NCI-H510A (cell line): ENCODE measurements around the gene BET1.

Experiments used
- DNase-seq: peaks from one replicate; lab custom pipeline; 2025; lab: John Stamatoyannopoulos, UW

The BET1 gene

DNA sequence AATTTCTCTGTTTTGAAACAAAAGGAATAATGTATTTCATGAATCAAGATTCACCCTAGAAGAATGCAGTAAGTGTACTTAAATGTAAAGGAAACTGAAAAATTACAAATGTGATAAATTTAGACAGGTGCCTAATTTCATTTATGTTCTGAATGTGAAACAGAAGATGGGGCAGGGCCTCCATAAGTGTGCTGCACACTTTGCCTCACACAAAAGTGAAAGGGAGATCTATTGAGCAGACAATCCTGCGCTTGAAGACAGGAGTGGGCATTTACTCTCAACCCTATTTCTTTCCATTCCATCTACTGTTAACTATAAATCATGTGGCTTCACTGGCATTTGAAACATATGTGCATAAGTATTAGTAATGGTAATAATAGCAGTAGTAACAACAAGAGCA is 46.4 kb downstream of the BET1 start:
- DNase-seq, result no peak

DNA sequence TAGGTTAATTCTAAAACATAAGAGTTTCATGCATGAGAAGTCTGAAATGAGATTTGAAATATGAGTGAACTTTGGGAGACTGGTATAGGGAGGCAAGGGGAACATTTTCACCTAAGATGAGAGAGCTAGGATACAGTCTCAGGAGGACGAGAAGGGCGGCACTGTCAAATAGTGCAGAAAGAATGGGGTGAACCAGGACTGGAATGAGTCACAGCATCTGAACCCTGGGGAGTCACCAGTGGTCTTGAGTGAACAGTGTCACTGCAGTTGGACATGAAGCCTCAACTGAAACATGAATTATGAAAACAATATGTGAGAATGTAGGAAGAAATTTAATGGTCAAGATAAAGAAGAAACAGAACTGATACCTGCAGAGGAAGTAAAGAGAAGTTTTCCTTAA is 48.9 kb downstream of the BET1 start:
- no peak for DNase-seq

DNA sequence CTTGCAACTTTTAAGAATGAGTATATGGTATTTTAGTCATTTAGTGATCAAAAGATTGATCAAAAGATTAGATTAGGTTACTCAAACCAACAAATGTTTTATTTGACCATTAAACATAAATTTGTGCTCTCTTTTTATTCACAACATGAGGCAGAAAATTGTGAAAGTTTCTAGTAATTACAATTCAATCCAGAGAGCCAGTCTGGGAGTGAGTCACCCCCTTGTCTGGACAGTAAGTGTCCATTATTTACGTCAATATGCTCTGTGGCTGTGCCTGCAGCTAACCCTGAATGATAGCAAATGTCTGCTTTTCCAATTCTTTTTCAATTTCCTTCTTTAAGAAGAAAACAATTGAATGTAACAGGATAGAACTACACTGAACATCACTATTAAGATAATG is 54.7 kb downstream of the BET1 start:
- no peak for DNase-seq

DNA sequence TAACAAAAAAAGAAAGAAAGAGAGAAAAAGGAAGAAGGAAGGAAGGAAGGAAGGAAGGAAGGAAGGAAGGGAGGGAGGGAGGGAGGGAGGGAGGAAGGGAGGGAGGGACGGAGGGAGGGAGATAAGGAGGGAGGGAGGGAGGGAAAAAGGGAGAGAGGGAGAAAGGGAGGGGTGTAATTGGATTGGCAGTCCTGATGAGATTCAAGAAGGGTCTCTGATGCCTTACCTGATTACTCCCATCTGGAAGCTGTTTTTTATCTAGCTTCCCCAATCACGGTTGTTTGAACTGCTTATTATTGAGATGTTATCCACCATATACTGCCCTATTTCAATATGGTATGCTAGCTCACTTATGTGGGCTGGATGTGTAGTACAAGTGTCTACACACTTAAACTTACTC is 55.3 kb downstream of the BET1 start:
- DNase-seq, result no peak

DNA sequence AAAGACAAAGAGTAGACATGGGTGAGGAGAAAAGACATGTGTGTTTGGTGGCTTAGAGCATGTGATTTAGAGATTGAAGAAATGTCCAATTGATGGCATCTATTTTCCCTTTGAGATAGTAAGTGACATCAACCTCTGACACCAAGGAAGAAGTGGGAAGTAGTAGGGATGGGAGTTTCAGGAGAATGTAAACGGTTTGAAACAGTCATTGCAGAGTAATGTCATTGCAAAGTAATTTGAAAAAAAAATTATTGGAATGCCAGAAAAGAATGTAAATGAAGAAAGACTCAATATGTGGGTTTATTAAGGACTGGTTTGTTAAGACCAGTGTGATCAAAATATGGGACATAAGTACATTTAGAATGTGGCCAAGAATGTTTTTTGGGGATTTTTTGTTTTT is 56.0 kb downstream of the BET1 start:
- no peak for DNase-seq

DNA sequence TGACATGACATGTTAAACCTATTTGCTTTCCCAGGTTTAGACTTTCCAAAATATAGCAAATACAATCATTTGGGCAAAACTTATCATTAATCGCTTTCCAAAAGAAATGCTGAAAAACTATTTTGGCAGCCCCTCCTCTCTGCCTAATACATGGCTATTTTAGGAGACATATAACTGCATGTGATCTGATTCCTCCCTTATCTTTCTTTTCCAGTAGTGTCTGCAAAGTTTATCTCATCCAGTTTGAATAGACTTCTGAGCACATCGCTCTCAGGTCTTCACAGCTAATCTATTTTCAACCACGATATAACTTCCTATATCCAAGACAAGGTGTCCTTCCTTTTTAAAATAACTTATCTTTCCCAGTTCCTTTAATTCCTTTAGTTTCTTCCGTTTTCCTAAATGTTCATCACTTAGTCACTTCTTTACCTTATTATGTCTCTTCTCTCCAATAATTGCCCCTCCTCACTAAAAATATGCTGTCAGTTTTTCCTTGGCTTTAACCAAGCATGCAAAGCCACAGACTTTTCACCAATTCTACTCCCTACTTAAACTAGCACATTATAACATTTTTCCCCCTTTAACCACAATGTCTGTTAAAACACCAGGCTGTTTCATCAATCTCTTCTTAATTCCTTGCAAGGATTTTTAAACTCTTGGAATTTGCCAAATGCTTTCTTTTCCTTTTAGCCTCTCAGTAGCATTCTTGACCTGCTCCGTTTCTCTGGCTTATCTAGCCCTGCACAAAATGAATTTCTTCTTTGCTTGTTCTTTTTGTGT is 58.2 kb downstream of the BET1 start:
- DNase-seq, result no peak

DNA sequence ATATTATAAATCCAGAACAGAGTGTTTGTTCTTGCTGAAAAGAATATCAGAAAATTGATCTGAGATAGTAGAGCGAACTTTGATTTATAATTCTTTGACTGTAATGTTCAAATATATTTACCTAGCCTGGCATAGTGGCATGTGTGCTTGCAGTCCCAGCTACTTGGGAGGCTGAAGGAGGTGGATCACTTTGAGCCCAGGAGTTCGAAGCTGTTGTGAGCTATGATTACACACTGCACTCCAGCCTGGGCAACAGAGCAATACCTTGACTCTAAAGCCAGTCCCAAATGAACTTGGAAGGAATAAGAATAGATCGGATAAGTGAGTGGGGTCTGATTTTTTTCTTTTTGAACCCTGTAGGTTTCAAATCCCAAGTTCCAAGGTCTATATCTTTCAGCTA is 59.1 kb downstream of the BET1 start:
- no peak for DNase-seq

DNA sequence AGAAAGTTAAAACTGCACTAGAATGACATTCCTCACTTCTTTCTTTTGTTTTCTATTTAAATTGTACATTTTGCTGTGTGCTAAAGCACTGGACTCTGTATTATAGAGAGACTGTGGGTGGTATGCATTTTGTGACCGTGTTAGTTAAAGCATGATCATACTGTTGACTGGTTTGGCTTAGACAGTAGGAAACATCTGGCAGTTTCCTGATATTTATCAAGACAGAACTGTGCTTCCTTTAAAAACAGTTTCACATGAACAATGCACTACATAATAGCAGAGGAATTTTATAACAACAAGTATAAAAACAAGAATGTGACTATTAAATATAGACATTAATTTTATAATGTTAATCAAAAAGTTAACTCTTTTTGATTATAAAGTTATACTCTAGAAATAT is 59.5 kb downstream of the BET1 start:
- DNase-seq, result no peak

DNA sequence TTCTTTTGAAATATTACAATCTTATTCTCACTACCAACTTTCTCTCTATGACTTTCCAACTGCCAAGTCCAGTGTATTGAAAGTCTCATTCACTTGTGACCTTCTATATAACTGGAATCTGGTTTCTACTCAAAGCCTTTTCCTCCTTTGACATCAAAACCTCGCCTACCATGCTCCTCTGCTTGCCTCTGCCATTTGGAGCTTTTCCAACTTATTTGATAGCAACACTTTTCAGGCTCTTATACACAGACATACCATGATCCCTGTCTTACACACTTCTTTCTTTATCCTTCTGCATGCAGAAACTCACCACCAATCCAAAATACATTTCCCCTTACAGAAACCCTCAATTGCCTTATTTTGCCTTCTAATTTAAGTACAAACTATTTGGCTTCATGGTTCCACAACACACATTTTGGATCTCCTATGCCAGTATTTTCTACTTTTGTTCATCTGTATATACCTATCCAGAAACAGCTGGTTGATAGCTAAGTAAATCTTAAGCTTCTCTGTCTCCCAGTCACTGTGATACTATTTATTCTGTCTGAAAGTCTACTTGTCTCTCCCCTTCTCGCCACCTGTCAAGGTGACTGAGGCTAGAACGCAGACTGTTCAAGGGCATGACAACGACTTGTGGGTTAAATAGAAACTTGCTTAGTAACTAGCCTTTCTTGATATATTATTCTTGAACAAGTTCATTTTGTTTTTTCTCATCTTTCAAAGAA is 60.2 kb downstream of the BET1 start:
- no peak for DNase-seq
